ENCODE results near the gene KRT38.
"Not testable (repeated sequence)": the region's sequence is repeated elsewhere in the genome, so short reads cannot be mapped to it uniquely, and the experiment has no call there.

KRT38 gene

GRCh38 chr17:41420134-41420533 is 20.6 kb downstream of the KRT38 start:
- no peak for FAIRE-seq

DNA sequence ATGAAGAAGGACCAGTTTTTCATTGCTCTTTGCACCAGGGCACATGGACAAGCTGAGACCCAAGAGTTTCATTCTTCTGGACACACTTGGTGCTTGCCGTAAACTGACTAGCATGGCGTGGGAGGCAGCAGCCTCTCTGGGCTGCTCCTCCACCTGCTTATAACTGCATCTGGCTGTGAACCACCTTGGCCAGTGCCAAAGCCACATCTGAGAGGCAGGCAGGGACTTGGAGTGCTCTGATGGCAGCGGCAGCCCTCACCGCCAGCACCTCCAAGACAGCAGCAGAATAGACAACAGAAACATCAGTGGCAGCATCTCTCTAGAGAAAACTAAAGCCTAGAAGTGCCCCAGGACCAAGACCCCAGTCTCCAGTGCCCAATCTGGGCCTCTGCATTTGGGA is 21.1 kb downstream of the KRT38 start:
- no peak for FAIRE-seq

DNA sequence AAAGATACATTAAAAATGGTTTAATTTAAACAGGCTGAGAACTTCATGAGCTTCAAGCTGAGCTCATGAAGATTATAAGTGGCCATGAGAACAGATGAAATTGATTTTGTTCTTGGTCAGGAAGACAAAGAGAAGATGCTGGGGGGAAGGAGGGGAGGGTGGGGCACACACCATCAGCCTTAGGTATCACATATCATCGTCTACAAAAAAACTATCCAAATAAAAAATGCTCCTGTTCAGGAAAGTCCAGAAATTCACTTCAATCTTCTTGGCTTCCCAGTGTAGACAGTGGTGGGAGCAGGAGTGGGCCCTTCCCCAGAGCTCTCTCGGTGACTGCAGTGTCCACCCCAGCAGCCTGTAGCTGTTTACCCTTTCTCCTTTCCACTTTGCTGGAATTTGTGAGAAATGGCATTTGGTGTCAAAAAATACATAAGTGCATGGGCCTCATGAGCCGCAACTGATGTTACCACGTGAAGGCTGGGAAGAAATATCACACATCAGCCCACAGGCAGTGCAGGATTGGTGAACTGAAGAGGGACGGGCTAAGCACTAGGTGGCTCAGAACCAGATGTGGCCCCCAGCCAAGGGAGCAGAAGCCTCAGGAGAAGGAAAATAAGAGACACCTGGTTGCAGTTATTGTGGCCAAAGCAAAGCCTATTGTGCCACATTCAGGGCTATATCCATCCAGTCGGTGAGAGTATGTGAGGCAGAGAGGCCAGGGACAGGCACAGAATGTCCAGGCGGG is 22.5 kb downstream of the KRT38 start:
- FAIRE-seq = no peak

DNA sequence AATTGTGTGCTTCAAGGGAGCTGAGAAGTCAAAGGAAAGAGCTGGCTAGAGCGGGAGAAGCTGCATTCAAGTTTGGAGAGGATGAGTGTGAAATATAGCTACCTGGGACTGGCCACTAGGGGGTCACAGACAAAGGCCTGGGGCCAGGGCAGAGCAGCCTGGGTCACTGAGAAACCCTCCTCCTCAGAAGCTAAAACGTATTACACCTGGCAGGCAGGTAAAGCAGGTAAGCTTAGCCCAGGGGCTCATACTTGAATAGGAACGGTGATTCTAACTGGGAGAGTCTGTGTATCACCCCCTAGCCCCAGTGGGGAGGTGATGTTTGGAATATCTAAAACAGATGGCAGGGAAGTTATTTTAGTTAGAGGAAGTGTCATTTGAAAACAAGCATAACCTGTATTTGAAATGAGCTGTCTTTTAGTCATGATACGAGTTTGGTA is 23.2 kb downstream of the KRT38 start:
- FAIRE-seq = no peak

DNA sequence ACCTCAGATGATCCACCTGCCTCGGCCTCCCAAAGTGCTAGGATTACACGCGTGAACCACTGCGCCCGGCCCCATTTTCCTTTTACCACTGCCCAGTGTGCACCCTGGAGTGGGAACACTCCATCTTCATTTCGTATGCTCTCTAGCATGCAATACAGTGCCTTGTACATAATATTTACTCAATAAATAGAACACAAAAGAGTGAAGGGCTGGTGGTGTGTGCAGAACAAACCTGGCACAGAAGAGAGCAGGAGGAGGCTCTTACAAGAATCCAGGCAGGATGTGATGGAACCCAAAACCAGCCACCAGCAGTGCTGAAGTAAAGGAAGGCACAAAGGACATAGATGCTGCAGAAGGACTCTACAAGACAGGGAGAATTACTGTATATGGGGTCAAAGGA is 23.7 kb downstream of the KRT38 start:
- no peak for FAIRE-seq

DNA sequence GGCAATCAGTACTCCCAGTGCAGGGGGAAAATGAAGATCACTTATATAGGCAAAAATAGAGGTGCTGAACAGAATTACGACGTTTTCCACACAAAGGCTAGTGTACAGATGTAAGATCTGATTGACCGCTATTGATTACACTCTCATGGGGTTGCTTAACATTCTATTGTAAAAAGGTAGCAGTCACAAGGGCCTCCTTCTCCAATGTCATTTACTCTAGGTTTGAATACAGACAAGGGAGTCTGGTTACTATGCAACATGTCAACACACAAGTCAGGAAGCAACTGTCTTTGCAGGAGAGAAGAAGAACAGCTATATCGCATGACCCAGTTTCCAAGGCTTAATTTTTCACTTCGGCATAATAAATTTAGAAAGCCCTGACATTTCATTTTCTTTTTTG is 24.3 kb downstream of the KRT38 start:
- FAIRE-seq = no peak

DNA sequence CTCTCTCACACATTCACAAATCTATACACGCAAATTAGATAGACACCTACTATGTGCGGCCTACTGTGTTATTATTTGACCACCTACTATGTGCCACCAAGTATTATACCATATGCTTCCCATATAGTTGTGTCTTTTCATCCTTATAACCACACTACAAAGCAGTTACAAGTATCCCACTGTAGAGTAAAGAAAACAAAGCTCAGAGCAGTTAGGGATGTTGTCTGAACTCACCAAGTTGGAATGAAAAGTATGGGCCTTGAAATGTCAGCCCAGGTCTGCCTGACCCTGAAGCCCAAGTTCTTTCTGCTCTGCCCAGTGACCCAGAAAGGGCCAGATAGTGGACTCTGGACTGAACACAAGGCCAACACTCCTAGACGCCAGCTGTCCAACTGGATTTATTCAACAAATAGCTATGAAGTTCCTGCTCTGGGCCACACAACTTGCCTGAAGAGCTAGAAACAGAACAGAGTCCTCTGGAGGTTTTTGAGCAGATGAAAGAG is 24.9 kb downstream of the KRT38 start:
- no peak for FAIRE-seq

DNA sequence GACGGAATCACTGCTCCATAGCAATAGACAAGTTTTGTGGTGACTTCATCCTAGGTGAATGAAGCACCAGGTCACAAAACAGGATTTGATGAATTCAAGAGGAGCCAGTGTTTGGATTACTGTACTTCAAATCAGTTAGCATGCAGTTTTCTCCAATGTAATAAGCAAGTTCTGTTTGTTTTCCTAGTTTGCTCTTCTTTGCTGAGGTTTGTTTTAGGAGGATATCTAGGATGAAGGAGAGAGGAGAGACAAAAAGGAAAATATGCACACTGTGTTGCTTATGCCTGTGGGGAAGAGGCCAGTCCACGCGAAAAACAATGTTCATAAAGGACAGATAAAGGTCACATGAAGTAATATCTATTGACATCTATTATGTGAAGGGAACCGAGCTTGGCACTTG is 25.4 kb downstream of the KRT38 start:
- no peak for FAIRE-seq

- no peak for FAIRE-seq
Measured at GRCh38 chr17:41413982-41414381, 26.8 kb downstream of the KRT38 start.

- no peak for FAIRE-seq
Measured at GRCh38 chr17:41413353-41413957, 27.3 kb downstream of the KRT38 start.

GRCh38 chr17:41411072-41411840 is 29.5 kb downstream of the KRT38 start:
- FAIRE-seq = no peak

DNA sequence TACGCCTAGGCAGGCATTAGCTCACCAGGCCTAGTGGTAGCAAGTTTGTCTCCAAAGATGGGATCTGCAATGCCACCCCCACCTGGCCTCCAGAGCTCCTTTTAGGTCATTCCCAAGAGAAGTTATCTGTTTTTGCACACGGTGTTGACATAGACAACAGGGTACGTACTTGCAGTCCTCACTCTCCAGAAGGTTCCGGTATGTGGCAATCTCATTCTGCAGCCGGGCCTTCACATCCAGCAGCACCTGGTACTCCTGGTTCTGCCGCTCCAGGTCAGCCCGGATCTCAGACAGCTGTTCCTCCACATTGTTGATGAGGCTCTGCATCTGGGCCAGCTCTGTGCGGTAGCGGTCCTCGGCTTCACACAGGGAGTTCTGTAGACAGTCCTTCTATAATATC is 33.6 kb downstream of the KRT38 start:
- FAIRE-seq = no peak

DNA sequence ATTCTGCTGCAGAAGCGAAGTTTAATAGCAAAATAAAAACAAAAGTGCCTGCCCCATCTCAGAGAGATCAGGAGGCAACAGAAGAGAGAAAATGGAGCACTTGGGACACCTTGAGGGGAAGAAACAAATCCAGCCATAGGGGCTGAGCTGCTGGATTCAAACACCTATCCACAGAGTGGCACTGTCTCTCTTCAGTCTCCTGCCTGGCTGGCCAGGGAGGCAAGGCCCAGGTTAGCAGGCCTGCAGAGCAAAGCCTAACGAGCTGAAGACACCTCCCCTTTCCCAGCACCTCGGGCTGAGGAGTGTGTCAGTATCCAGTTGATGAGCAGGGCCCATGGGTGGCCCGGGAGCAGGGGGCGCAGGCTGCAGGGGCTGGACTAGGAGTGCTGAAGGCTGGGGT is 34.6 kb downstream of the KRT38 start:
- FAIRE-seq = no peak

- FAIRE-seq = no peak
Measured at GRCh38 chr17:41404024-41404671, 36.6 kb downstream of the KRT38 start.

- FAIRE-seq = no peak
Measured at GRCh38 chr17:41403404-41404023, 37.3 kb downstream of the KRT38 start.

GRCh38 chr17:41402161-41402560 is 38.6 kb downstream of the KRT38 start:
- no peak for FAIRE-seq

GRCh38 chr17:41396996-41397660 is 43.7 kb downstream of the KRT38 start, which contains the start of gene KRT31:
Gene KRT31, minus strand, starts transcription at chr17:41397608. Its CDS starts 69 bp downstream, at chr17:41397539.
- no peak for FAIRE-seq

GRCh38 chr17:41396340-41396739 is 44.4 kb downstream of the KRT38 start:
- no peak for FAIRE-seq

- no peak for FAIRE-seq
Measured at GRCh38 chr17:41395611-41396010, 45.2 kb downstream of the KRT38 start.

DNA sequence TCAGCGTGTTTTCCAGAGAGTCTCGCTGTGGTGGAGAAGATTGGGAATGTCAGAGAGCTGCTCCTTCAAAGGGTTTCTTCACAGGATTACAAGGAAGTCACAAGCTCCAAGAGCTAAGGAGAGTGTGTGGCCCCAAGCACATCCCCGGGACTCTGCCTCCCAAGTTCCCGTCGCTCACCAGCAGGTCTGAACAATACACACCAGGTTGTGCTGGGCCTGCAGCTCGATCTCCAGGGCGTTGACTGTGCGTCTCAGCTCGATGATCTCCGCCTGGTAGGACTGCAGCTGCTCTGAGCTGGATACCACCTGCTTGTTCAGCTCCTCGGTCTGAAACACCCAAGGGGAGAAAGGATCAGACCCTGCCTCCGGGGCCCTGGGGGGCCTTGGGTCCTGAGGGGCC is 45.7 kb downstream of the KRT38 start:
- not testable (repeated sequence) for FAIRE-seq

- FAIRE-seq = no peak
Measured at GRCh38 chr17:41394254-41394996, 46.4 kb downstream of the KRT38 start.

Measured in G401.6 (cell line).